ENCODE results near the gene CACNG5. TPM values are rescaled to one million over a fixed set of nuclear protein-coding genes. Genes with fewer than 3 reads are reported as not detected.

The CACNG5 gene
- total RNA-seq: not detected

GRCh38 chr17:66834919-66835454 lies at the start of gene CACNG5:
Gene CACNG5 (plus strand): TSS chr17:66835117. CDS start chr17:66877333, 42,216 bp downstream.
- ATAC-seq: no peak

- no peak for ATAC-seq
Measured at GRCh38 chr17:66786107-66786506, 48.8 kb upstream of the CACNG5 start.

GRCh38 chr17:66787914-66788313 lies 47.0 kb upstream of the CACNG5 start:
- ATAC-seq: no peak

GRCh38 chr17:66789093-66789492 lies 45.8 kb upstream of the CACNG5 start:
- no peak for ATAC-seq

- no peak for ATAC-seq
Measured at GRCh38 chr17:66789961-66790437, 44.9 kb upstream of the CACNG5 start.

GRCh38 chr17:66790501-66791061 lies 44.3 kb upstream of the CACNG5 start:
- no peak for ATAC-seq

- no peak for ATAC-seq
Measured at GRCh38 chr17:66791347-66791746, 43.6 kb upstream of the CACNG5 start.

GRCh38 chr17:66793814-66794213 lies 41.1 kb upstream of the CACNG5 start:
- no peak for ATAC-seq

GRCh38 chr17:66795486-66795885 lies 39.4 kb upstream of the CACNG5 start:
- ATAC-seq: no peak

GRCh38 chr17:66799849-66800537 lies 34.9 kb upstream of the CACNG5 start:
- no peak for ATAC-seq

- ATAC-seq: no peak
Measured at GRCh38 chr17:66803474-66803951, 31.4 kb upstream of the CACNG5 start.

- no peak for ATAC-seq
Measured at GRCh38 chr17:66805567-66805966, 29.4 kb upstream of the CACNG5 start.

GRCh38 chr17:66807182-66807581 lies 27.7 kb upstream of the CACNG5 start:
- no peak for ATAC-seq

- no peak for ATAC-seq
Measured at GRCh38 chr17:66809408-66809807, 25.5 kb upstream of the CACNG5 start.

GRCh38 chr17:66810951-66811682 lies 23.8 kb upstream of the CACNG5 start:
- no peak for ATAC-seq

GRCh38 chr17:66811683-66812054 lies 23.2 kb upstream of the CACNG5 start:
- no peak for ATAC-seq

GRCh38 chr17:66812571-66812970 lies 22.3 kb upstream of the CACNG5 start:
- no peak for ATAC-seq

GRCh38 chr17:66813296-66813695 lies 21.6 kb upstream of the CACNG5 start:
- no peak for ATAC-seq

GRCh38 chr17:66814026-66814425 lies 20.9 kb upstream of the CACNG5 start:
- no peak for ATAC-seq

GRCh38 chr17:66814570-66814969 lies 20.3 kb upstream of the CACNG5 start:
- ATAC-seq: no peak

GRCh38 chr17:66817750-66818149 lies 17.2 kb upstream of the CACNG5 start:
- ATAC-seq: no peak

GRCh38 chr17:66819466-66819865 lies 15.5 kb upstream of the CACNG5 start:
- ATAC-seq: no peak

- ATAC-seq: no peak
Measured at GRCh38 chr17:66822009-66822408, 12.9 kb upstream of the CACNG5 start.
